NCI-H187 treated with DMSO at 0.1 percent for 48 hours (cell line): ENCODE results near the gene SEPTIN11.
"Not testable (repeated sequence)": the region's sequence is repeated elsewhere in the genome, so short reads cannot be mapped to it uniquely, and the experiment has no call there.

Experiments
- DNase-seq: peaks from one replicate; lab custom pipeline; 2025; lab: John Stamatoyannopoulos, UW

SEPTIN11 gene

DNA sequence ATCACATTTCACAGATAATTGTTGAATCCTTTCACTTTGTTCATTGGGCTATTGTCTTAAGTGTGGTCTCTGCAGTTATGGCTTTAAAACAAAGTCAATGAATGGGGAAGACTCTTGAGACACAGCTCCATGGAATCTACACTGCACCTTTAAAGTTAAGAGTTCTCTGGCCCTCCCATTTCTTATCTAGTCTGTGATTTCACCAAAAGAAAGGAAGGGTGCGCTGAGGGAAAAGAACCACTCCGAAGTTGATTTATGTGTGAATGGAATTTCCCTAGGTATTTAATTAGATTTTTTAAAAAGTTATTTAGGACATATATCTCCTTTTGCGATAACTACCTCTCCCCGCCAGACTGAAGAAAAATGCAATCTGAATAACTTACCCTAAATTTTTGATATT is 2.5 kb downstream of the SEPTIN11 start:
- no peak for DNase-seq

DNA sequence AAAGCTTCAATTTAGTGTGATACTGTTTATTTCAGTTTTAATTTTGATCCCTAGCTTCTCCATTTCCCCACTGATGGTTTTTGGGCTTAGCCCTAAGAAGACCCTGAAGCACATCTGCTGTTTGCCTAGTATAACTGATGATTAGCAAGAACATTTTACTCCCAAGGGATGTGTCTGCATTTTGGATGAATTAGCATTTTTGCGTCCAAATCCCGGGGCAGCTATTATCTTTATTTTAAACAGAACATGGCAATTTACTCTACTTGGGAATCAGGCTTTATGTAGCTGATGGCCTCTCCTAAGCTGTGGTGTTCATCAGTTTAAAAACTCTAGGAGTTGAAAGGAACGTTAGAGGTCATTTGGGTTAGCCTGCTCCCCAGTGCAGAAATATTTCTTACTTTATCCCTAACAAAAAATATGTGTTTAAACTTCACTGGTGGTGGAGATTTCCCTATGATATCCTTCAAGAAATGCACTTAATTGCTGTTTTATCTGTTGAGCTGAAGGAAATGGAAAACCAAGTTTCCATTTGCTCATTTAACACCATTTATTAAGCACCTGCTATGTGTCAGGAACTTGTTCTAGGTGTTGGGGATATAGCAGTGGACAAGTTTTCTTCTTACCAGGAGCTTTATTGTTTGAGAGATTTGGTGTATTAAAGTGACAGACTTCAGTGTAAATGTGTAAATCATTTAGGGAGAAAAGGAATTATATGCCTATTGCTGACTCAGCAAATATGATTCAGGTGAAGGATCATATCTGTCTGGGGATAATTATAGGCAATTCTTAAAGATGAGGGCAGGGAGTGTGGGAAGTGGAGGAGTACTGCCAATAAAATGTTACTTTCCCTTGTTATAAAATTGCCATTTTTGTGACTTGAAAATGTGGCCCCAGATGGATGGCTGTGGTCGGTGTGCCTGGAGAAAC is 3.4 kb downstream of the SEPTIN11 start:
- no peak for DNase-seq

DNA sequence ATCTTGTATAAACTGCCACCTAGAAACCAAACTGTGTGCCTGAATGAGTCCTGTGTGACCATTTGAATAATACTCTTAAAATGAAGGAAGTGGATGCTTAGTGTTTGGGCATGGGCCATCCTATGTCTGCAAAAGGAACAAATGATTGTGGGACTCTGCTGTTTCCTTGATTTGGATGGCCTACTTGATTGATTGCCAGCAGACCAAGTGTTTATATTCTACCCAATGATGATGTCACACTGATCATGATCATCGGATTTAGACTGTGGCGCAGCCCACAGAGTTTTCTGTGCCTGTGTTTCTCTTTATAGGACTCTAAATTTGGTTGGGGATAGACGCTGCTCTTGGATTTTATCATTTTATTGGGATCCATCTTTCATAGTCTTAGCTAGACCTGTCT is 4.4 kb downstream of the SEPTIN11 start:
- no peak for DNase-seq

DNA sequence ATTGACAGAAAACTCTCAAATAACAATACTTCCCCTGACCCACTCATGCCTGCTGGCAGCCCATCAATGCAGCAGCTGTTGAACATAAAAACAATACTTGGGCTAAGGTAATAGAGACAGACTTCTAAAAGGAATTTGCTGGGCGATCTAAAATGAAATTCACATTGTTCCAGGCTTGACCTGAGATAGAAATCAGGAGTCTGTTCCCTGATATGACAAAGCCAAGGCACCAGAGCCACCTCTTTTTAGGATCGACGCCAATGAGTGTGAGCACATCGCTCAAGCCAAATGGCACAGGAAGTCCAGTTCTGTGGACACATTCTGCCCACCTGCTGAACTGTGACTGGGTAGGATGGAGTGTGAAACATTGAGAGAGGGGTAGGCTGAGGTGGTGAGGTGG is 4.9 kb downstream of the SEPTIN11 start:
- DNase-seq, result no peak

DNA sequence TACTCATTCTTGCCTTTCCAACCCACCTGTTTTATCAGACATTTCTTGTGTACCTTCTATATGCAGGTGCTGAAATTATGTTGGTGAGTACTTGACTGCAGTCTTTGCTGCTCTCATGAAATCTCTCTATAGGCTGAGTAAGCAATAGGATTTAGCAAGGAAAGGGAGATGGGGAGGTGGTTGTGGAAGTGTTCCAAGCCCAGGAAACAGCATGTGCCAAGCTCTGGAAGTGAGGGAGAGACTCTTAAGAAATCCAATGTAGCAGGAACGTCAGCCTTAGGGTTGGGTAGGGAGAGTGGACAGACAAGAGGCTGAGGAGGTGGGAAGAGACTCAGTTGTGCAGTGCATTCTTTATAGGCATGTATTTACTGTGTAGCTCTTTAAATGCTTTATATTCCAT is 5.6 kb downstream of the SEPTIN11 start:
- DNase-seq, result no peak

DNA sequence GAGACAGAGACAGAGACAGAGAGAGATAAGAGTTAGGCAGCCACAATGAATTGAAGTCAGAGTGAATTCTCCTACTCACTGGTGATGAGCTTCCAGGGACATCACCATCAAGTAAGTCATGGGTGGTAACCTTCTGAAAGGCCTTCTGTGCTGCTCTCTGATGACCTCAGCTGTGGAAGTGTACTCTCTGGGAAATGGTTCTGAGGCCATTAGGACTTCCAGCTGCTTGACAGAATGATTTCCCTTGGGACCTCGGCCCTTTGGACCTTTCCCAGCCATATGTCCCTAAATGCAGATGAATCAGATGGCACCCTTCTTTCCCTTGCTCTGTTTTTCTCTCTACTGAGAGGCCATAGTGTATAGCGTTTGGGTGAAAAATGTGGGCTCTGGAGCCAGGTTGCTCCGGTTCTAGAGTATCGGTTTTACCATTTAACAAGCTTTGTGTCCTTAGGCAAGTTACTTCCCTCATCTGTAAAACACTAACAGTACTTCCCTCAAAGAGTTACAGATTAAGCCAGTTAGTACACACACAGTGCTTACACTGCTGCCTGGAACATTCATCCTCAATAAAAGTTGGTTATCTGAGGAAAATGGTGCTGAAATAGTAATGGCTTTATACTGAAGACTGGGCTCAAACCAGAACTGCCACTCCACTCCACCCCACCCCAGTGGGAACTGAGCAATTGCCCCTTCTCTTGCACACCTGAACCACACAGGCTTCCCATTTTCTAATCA is 7.6 kb downstream of the SEPTIN11 start:
- DNase-seq, result no peak

DNA sequence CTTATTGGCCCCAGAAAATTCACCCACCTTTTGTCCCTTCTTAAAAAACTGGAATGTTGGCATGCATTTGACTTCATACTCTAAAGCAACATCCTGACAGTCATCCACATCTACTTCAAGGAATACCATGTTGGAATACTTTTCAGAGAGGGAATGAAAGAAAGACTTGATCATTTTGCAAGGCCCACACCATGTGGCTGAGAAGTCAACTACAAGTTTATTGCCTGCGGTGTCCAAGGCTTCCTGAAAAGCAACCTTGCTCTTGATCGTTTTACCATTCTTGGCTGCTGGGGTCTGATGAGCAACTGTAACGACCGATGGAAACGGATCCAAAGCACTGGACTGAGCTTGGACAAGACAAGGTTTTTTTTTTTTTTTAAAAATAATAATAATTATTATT is 9.3 kb downstream of the SEPTIN11 start:
- DNase-seq, result no peak

DNA sequence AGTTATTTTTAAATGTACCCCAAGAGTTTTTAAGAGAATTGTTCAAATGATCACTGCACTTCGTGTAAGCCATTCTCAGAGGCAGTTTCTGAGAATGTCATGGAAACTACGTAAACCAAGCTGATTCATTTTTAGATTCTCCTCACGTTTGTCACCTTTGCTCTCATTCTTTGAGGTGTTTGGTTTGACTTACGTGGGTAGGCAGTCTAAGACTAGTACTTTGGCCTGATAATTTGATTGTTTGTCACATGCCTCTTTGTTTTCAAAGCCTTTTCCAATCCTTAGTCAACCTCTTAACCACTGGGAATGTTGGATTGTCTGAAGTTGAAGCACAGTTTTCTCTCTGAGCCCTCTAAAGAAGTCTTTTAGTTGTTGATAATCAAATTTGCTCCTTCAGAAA is 10.5 kb downstream of the SEPTIN11 start:
- no peak for DNase-seq

DNA sequence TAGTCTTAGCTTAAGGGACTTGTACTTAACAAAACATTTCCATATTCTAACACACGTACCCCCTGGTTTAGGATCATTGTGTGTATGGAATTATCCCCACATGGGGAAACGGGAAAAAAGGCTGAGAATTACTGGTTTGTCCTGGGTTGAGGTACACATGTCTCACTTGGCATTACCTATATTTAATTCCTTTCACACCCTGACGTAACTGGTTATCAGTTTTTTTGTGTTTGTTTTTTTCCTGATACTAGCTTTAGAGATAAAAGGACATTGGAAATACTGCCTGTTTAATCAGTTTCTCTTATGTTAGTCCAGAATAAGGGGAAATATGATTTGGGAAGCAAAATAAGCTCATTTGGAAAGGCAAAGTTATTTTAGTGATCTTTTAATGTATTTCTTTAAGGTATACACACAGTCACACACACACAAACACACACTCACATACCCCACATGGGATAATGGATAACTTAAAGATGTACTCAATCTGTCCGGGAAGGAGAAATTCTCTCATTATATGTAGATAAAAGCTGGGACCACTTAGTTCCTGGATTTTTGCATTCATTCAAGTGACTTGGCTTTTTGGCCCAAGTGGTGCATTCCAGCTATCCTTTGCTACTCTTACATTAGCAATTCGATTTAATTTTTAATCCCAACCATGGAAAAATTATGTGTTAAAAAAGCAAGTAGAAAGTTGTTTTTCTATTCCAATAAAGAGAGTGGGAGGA is 13.0 kb downstream of the SEPTIN11 start:
- no peak for DNase-seq

DNA sequence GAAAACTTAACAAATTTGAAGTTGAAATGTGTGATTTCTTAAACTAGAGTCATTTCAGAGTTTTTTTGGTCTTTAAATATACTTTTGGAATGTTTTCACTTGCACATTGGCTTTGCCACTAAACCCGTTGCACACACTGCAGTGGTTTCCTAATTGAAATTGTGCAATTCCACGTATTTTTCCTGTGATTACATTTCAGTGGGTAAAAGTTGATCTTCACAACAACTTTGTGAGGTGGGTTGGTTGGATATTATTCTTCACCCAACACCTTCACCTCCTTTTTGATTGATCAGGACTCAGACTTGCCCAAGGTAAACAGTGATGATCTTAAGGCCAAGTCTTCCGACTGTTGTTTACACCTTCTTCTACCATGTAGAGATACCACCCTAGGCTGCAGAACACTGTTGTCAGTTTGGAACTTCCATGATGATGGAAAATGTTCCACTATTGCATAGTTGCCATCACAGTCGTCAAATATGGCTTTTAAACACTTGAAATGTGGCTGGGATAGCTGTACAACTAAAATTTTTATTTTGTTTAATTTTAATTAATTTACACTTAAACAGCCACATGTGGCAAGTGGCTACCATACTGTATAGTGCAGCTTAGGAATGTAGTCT is 13.7 kb downstream of the SEPTIN11 start:
- DNase-seq, result no peak

DNA sequence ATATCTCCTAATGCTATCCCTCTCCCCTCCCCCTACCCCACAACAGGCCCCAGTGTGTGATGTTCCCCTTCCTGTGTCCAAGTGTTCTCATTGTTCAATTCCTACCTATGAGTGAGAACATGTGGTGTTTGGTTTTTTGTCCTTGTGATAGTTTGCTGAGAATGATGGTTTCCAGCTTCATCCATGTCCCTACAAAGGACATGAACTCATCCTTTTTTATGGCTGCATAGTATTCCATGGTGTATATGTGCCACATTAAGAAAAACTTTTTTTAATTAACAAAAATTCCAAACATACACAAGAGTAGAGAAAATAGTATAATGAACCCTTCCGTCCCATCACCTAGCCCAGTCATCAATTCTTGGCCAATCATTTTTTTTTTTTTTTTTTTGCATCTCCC is 14.4 kb downstream of the SEPTIN11 start:
- DNase-seq, result not testable (repeated sequence)

DNA sequence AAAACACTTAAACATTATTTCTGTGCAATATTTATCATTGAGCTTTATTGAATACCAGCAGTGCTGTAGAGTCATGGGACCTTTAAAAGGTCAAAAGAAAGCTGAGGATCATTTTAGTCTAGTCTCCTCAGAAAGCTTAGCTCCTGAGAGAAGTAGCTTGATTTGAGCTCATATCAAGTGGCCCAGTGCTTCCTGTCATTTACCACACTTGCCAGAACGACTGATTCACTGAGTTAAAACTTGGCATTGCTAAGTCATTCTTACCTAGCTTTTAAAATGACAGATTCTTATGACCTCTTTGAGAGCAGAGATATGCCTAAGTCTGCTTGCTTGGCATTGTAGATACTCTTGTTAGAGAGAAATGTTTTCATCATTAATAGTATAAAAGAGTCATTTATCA is 15.2 kb downstream of the SEPTIN11 start:
- DNase-seq, result no peak

DNA sequence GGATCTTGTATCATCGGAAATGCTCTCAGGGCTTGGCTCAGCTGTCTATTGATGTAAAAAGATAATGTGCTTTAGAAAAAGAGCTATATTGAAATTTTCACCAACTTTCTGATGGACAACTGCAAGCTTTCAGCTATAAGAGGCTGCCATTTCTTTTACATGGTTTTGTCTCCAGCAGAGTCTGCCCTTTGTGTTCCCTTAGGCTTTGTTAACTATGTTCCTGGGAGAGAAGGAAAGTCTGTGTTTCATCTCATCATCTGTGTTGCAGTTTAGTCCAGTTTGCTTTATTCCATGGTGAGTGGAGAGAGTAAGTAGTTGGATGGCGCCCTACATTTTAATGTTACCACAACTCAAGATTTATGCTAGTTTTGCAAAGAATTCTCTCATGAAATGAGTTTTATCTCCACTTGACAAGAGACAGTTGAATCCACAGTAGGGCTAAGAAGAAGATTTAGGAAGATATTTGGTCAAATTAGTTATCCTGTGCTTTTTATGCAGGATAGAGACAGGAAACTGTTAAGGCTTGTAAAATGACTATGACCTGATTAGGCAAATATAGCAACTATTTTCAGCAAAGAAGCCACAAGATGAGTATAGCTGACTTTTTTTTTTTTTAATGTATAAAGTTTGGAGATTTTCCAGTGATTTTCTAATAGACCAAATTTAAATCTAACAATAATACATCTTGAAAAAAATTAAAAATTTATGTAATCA is 16.5 kb downstream of the SEPTIN11 start:
- DNase-seq, result no peak

DNA sequence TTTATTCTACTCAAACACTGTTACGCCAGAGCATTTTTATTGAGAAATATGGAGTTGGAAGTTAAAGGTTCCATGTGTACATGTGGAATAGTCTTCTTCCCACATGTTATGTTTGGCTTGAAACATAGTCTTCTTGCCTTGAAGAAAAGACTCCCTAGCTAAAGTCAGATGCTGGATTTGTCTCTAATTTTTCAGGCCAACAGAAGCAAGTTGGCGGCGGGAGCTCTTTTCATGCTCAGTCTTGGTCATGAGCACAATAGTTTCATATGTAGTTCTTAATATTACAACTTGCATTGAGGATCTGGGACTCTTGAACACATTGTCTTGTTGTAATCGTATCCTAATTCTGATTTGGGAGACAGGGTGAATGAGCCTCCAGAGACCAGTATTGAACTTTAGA is 19.4 kb downstream of the SEPTIN11 start:
- no peak for DNase-seq

DNA sequence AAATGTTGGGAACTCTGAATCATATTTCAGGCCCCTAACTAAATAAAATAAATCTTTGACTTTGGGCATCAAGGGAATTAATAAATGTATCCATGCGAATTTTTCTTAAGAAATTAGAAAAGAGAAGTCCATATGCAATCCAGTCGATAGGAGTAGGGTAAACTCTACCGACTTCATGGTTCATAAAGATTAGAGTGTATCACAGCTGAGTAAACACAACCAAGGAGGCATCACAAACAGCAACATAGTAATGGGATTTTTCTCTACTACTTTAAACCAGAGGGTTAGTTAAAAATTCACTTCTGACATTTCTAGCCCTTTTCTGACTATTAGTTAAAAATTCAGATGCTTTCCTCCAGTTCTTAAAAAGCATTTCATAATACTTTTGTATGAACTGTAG is 19.9 kb downstream of the SEPTIN11 start:
- DNase-seq, result peak; percentile 43

DNA sequence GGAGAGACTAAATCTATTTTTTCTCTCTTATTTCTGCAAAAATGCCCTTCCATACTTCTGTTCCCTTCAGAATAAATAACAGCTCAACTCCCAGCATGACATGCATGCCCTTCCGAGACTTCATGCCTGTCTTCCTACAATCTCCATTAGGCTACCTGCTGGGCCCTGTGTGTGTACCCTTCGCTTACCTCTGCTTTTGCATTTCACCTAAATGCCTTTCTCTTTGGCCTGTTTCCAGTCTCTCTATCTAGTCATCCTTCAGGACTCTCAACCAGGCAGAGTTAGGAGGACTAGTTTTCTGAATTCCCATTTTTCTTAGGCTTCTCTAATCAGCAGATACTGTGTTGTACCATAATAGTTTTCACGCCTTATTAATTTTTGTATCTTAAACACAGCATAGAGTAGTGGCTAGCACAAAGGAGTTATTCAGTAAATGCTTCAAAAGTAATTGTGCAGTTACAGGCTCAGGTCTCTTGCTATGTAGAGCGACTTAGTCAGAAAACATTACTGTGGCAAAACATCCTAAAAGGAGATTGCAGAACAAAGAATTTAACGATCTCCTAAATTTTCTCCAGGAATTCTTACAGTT is 20.5 kb downstream of the SEPTIN11 start:
- DNase-seq, result peak; percentile 80

DNA sequence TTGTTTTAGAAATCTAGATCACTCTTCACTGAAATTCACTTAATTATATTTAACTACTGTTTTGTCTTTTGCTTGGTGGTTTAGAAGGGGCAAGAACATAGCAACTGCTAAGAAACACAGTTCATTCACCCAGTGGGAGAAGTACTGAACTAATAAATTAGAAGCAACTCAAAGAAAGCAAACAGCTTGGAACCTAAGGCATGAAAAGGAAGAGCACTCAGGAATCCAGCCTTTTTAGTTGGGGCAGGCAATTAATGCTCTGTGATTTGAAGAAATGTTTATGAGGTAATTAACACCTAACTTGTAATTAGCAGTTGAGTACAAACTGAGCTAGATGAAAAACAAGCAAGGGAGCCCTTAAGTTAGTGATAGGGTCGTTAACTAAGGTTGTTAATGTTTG is 22.8 kb downstream of the SEPTIN11 start:
- DNase-seq, result no peak

DNA sequence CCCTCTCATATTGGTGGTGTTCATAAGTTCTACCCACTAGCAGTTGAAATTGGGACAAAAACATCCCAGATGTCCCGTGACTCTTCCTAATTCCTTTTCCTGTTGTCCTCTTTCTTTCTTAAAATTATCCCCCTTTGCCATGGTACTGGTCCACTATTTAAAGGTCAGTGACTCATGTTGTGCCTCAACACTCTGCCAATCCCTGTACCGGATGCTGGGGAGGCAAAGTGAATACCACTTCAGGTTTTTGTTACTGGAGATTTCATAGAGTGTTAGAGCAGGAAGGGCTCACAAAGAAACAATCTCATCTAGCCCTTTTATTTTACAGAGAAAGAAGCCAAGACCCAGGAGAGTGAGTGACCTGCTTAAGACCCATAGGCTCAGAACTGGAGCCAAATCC is 24.6 kb downstream of the SEPTIN11 start:
- DNase-seq, result no peak

DNA sequence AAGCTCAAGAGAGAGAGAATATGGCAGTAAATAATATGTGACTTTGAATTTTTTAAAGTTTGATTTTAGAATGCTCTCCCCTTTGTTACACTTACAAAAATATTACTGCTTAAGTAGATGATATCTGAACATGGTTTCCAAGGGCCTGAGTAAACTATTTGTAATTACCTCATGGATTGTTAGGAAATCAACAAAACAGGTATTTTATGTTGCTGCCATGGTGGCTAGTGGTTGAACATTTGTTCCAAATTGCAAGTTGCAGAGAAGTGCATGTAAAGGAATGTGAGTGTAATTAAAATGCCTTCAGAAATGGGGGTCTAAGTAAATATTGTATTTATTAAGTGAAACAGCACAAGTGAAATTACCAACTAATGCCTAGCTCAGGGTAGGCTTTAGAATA is 27.6 kb downstream of the SEPTIN11 start:
- no peak for DNase-seq

DNA sequence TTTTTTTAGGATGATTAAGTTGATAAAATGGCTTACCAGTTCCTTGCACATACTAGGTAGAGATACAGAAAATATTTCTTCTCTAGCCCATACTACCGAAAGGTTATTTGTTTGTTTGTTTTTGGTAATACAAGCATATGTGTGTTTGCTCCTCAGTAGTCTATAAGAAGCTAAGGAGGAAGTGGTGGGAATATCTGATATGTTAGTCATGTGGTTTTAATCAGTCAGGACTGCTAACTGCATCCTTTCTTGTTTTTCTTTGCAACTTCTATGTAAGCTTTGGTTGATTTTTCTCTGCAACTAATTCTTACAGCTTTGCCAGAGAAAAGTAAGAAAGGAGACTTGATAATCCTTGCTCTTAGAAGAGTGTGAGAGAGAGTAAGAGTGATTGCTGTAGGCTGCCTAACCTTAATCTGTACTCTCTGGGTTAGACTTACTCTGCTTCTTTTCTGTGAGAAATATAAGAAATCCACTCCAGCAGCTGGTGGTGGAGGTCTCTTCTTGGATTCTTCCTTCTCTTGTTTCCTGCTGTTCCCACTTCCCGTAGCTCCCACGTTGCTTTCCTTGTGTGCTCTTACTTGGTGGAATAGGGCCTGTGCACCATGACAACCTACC is 28.3 kb downstream of the SEPTIN11 start:
- no peak for DNase-seq

DNA sequence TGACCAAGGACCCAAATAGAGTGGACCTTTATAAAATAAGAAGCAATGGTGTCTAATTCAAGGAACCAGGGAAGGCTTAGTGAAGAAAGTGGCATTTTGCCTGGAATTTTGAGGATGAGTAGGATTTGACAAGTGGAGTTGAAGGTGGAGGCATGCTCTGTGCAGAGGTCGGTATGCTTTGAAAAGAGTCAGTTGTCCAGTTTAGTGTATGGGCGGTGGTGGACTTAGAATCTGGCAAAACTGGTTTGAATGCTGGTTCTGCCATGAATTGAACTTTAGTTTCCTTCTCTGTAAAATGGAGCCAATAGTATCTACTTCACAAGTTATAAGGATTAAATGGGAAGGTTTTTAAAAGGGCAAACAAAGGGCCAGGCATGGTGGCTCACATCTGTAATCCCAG is 29.7 kb downstream of the SEPTIN11 start:
- no peak for DNase-seq
